Astrocyte (in vitro differentiated cells and primary cell): ENCODE measurements around the gene TEAD1. TPM values are rescaled to one million over a fixed set of nuclear protein-coding genes. Genes with fewer than 3 reads are reported as not detected.
A peak's percentile ranks its signal among the peaks of the same experiment; 100 is the strongest.

ENCODE experiments used
- DNase-seq: peaks from one replicate; pipeline ENCODE4 v3.0.0-alpha.2; 2010; ENCODE audit warnings: low read depth
- FAIRE-seq: peaks from 2 replicates; lab custom pipeline; 2011; peaks lifted over from hg19 to GRCh38; lab: Jason Lieb, UNC
- H2AFZ ChIP-seq: 2 replicates; pipeline ENCODE4 v1.6.0; 2012; ENCODE audit warnings: low read depth, low read length, inconsistent platforms
- H3K27ac ChIP-seq: 2 replicates; pipeline ENCODE4 v1.5.1; 2011; ENCODE audit warnings: low read depth, low read length, inconsistent platforms
- H3K27me3 ChIP-seq: 2 replicates; pipeline ENCODE4 v1.6.0; 2011; ENCODE audit warnings: low read length, inconsistent platforms; ENCODE audit not compliant: insufficient read depth
- H3K36me3 ChIP-seq: 2 replicates; pipeline ENCODE4 v1.5.1; 2011; ENCODE audit warnings: low read length, inconsistent platforms; ENCODE audit not compliant: insufficient read depth
- H3K4me1 ChIP-seq: 2 replicates; pipeline ENCODE4 v1.5.1; 2011; ENCODE audit warnings: low read length, inconsistent platforms; ENCODE audit not compliant: insufficient read depth
- H3K4me2 ChIP-seq: 2 replicates; pipeline ENCODE4 v1.6.0; 2012; ENCODE audit warnings: low read length, inconsistent platforms
- H3K4me3 ChIP-seq: 2 replicates; pipeline ENCODE4 v1.5.1; 2011; ENCODE audit warnings: low read depth, mild to moderate bottlenecking, low read length, inconsistent platforms; ENCODE audit not compliant: insufficient read depth
- H3K79me2 ChIP-seq: 2 replicates; pipeline ENCODE4 v1.6.0; 2012; ENCODE audit warnings: mild to moderate bottlenecking, low read length, inconsistent platforms; ENCODE audit not compliant: insufficient read depth
- H3K9ac ChIP-seq: 2 replicates; pipeline ENCODE4 v1.6.0; 2012; ENCODE audit warnings: mild to moderate bottlenecking, low read length, inconsistent platforms
- H3K9me3 ChIP-seq: 2 replicates; pipeline ENCODE4 v1.5.1; 2012; ENCODE audit warnings: low read depth, mild to moderate bottlenecking, low read length, inconsistent platforms; ENCODE audit not compliant: insufficient read depth
- H4K20me1 ChIP-seq: 2 replicates; pipeline ENCODE4 v1.6.0; 2012; ENCODE audit warnings: low read length, inconsistent platforms; ENCODE audit not compliant: insufficient read depth
- H3K27ac Mint-ChIP-seq: one replicate; pipeline ENCODE4 v1.8.0; 2021; ENCODE audit warnings: mild to moderate bottlenecking, mixed read lengths; ENCODE audit not compliant: unreplicated experiment
- H3K27me3 Mint-ChIP-seq: one replicate; pipeline ENCODE4 v1.8.0; 2021; ENCODE audit warnings: low read depth, mixed read lengths; ENCODE audit not compliant: unreplicated experiment
- H3K36me3 Mint-ChIP-seq: one replicate; pipeline ENCODE4 v1.8.0; 2021; ENCODE audit warnings: low read depth, mixed read lengths; ENCODE audit not compliant: unreplicated experiment
- H3K4me1 Mint-ChIP-seq: one replicate; pipeline ENCODE4 v1.8.0; 2021; ENCODE audit warnings: low read depth, mixed read lengths; ENCODE audit not compliant: unreplicated experiment
- H3K4me3 Mint-ChIP-seq: one replicate; pipeline ENCODE4 v1.8.0; 2021; ENCODE audit warnings: mild to moderate bottlenecking, moderate library complexity, mixed read lengths; ENCODE audit not compliant: unreplicated experiment
- H3K9me3 Mint-ChIP-seq: one replicate; pipeline ENCODE4 v1.8.0; 2021; ENCODE audit warnings: mild to moderate bottlenecking, mixed read lengths; ENCODE audit not compliant: unreplicated experiment
- EZH2 ChIP-seq: IDR thresholded peaks from 2 replicates; pipeline ENCODE4 v1.6.1; 2012; ENCODE audit warnings: mild to moderate bottlenecking, low read length, inconsistent platforms; ENCODE audit not compliant: insufficient read depth
- total RNA-seq: library from RNA; stranded (reverse); gene quantifications from 2 replicates; pipeline ENCODE4 v1.2.1, GENCODE V29; 2021
- TF ChIP-seq, protein P1 (sequence below): IDR thresholded peaks from 2 replicates; pipeline ENCODE4 v1.5.1; 2011; ENCODE audit warnings: low read depth, mild to moderate bottlenecking, inconsistent platforms, low read length, moderate library complexity; ENCODE audit not compliant: insufficient read depth

Gene TEAD1
- total RNA-seq, 1 donor from 2014 or later, result 149 TPM

DNA sequence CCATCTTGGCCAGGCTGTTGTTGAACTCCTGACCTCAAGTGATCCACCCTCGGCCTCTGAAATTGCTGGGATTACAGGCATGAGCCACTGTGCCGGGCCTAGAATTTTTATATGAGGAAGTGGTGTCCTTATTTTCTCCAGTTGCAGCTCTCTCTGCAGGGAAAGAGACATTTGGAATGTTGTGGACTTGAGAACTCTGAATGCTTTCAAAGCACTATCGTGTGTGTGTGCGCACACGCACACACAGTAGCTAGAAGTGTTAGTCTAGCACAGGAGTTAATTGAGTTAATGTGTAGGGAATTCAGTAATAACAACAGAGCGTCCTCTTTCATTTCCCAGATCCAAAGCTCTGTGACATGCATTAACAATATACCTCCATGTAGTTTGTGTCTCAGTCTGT is 170.9 kb downstream of the TEAD1 start:
- no peak overlapping the region for H3K4me3 ChIP-seq
- no peak overlapping the region for H3K9ac ChIP-seq
- H2AFZ ChIP-seq, result no peak overlapping the region
- H3K36me3 ChIP-seq, result no peaks in the 10 kb centered on the region
- no peaks in the 10 kb centered on the region for H3K27me3 Mint-ChIP-seq
- no peaks in the 10 kb centered on the region for H3K27me3 ChIP-seq
- TF ChIP-seq, protein P1, sequence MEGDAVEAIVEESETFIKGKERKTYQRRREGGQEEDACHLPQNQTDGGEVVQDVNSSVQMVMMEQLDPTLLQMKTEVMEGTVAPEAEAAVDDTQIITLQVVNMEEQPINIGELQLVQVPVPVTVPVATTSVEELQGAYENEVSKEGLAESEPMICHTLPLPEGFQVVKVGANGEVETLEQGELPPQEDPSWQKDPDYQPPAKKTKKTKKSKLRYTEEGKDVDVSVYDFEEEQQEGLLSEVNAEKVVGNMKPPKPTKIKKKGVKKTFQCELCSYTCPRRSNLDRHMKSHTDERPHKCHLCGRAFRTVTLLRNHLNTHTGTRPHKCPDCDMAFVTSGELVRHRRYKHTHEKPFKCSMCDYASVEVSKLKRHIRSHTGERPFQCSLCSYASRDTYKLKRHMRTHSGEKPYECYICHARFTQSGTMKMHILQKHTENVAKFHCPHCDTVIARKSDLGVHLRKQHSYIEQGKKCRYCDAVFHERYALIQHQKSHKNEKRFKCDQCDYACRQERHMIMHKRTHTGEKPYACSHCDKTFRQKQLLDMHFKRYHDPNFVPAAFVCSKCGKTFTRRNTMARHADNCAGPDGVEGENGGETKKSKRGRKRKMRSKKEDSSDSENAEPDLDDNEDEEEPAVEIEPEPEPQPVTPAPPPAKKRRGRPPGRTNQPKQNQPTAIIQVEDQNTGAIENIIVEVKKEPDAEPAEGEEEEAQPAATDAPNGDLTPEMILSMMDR, result no peak
- TF ChIP-seq EZH2, result no peak
- H4K20me1 ChIP-seq, result peaks cover 84% of the 10 kb centered on the region
- FAIRE-seq (no peak), DNase-seq (no peak)
- H3K4me1 ChIP-seq, result peaks cover 43% of the 10 kb centered on the region
- H3K27ac Mint-ChIP-seq, result peak overlapping the region; percentile 44
- H3K4me3 Mint-ChIP-seq, result no peak overlapping the region
- H3K9me3 ChIP-seq, result no peaks in the 10 kb centered on the region
- H3K79me2 ChIP-seq, result peaks cover 94% of the 10 kb centered on the region
- peaks cover 6% of the 10 kb centered on the region for H3K36me3 Mint-ChIP-seq
- H3K4me1 Mint-ChIP-seq, result peaks cover 55% of the 10 kb centered on the region
- no peaks in the 10 kb centered on the region for H3K9me3 Mint-ChIP-seq
- peak overlapping the region; percentile 61 for H3K4me2 ChIP-seq
- H3K27ac ChIP-seq, result no peak overlapping the region

DNA sequence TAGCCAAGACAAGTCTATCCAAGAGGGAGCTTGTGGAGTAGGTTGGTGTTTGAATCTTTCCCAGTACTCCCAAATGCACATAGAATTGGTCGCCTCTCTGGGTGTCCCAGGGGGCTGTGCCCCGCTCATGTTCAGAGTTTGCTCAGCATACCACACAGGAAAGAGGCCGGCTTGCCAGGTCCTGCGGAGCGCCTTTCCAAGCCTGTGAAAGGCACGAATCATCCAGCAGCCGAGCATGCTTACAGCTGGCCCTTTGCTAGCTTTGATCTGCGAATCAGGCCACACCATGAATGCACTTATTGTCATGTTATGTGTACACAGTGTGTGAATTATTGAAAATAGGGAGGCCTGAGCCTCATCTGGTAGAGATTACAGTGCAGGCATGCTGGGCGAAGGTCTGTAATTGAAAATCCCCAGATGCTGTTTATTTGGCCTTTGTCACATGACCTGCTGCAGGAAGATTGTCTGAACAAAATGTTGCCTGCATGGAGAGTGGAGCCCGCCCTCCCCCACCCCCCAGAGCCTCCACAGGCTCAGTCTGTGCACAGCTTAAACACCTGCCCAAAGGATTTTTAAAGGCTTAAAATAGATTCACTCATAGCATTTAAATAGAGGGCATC is 171.6 kb downstream of the TEAD1 start:
- Histone ChIP-seq H3K9me3 (no peaks in the 10 kb centered on the region), H3K4me2 (peak overlapping the region; percentile 61), H4K20me1 (peaks cover 84% of the 10 kb centered on the region), H3K9ac (no peak overlapping the region), H3K79me2 (peaks cover 95% of the 10 kb centered on the region), H3K27ac (no peak overlapping the region), H3K4me3 (peak overlapping the region; percentile 17), H2AFZ (no peak overlapping the region), H3K4me1 (peaks cover 38% of the 10 kb centered on the region), H3K27me3 (no peaks in the 10 kb centered on the region), H3K36me3 (no peaks in the 10 kb centered on the region)
- H3K27me3 Mint-ChIP-seq, result no peaks in the 10 kb centered on the region
- DNase-seq (no peak), FAIRE-seq (no peak)
- H3K4me1 Mint-ChIP-seq, result peaks cover 48% of the 10 kb centered on the region
- peaks cover 6% of the 10 kb centered on the region for H3K36me3 Mint-ChIP-seq
- TF ChIP-seq EZH2, result no peak
- TF ChIP-seq, protein P1, result no peak
- peaks cover under 1% of the 10 kb centered on the region for H3K9me3 Mint-ChIP-seq
- H3K4me3 Mint-ChIP-seq, result no peak overlapping the region
- no peak overlapping the region for H3K27ac Mint-ChIP-seq
